ENCODE data around the gene IHH. TPM values are rescaled to one million over a fixed set of nuclear protein-coding genes. Genes with fewer than 3 reads are reported as not detected.

The IHH gene
- not detected for polyA plus RNA-seq (2013, experiment 1 of 2)
- polyA plus RNA-seq (2013, experiment 2 of 2) = not detected

DNA sequence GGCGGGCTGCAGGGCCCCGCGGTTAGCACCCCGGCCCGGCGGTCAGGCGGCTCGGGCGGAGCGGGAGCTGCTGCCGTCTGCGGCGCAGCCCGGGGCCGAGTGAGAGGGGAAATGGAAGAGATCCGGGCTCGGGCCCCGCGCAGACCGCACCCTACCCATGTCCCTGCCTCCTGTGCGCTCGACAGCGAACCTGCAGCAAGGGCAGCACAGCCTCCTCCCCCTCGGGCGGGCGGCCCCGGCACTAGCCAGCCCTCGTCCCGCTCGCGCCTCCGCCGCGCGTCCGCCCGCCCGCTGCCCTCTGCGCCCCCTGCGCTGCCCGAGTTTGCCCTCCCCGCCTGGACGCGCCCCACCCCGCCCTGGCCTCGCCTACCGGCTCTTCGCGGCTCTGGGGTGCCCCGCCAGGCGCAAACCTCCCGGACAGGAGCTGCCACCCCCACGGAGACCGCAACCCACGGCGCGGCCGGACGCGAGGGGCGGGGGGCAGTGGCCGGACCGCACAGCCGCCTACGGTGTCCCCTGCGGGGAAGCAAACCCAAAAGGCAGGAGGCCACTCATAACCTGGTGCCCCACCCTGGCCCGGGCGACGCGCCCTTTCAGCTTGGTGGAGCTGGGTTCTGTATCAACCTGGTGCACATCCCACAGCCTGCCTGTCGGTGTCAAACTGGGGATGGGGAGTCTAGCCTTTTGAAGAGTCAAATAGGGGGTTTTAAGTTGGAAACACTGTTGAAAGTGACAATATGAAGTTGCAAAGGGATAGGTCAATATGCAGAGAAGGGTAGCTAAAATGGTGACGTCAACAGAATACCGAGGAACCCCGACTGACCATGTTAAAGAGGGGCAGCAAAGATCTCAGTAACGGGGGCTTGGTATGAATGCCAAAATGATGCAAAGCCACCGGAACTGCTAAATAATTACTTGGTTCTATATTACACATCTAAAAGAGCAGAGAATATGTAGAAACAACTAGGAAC lies at the start of gene IHH:
Gene IHH, minus strand, starts transcription at position 101 of the 971 bp plus-strand sequence. CDS start 454 bp downstream, outside the sequence.
- WGBS = 2% methylated on average over 54 of the region's 76 CpGs
- H2BK5ac ChIP-seq (ENCODE audit: low read depth, low read length, poor library complexity, severe bottlenecking) = no peak within 1 kb of the TSS

DNA sequence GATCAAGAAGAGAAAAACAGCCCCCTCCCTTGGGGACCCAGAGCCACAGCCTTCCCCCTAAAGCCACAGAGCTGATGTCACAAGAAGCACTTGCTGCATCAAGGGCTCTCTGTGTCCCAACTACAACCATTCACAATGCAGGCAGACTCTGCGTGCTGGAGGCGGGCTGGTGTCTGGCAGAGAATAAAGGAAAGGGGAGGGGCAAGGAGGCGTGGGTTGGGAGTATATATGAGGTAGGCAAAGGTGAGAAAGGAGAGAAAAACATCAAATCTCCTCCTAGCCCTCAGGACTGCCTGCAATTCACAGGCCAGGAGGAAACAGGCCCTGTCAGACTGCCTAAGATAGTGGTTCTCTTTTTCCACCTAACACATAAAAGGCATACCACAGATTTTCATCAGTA lies 48.8 kb upstream of the IHH start:
- Histone ChIP-seq H2BK15ac (ENCODE audit: low read depth, poor library complexity, severe bottlenecking) (no peak overlapping the region), H3K14ac (ENCODE audit: low read length in 2 of 2) (no peak overlapping the region), H4K8ac (ENCODE audit: low read length) (no peak overlapping the region), H2BK120ac (ENCODE audit: low read depth, low read length) (no peak overlapping the region), H4K91ac (ENCODE audit: low read length) (no peak overlapping the region), H3K4me2 (ENCODE audit: low read length, poor library complexity, severe bottlenecking) (no peak overlapping the region), H2BK12ac (ENCODE audit: low read length in 2 of 2) (no peak overlapping the region), H3K4ac (ENCODE audit: low read depth in 1 of 2, low read length in 2 of 2) (no peak overlapping the region), H3K27me3 (ENCODE audit: control insufficient read depth in 1 of 2, insufficient read depth in 1 of 2, low read length in 2 of 2) (no peaks in the 10 kb centered on the region), H2AK5ac (ENCODE audit: low read length, severe bottlenecking) (no peak overlapping the region), H3K36me3 (ENCODE audit: control insufficient read depth in 1 of 2, insufficient read depth in 2 of 2, low read depth in 1 of 2, low read length in 2 of 2) (peaks cover 0 to 6% of the 10 kb centered on the region in 2 experiments), H3K4me1 (ENCODE audit: control insufficient read depth, insufficient read depth, low read depth, low read length) (no peaks in the 10 kb centered on the region), H3K79me1 (replicated peaks; ENCODE audit: low read length, poor library complexity, severe bottlenecking) (peaks cover 12% of the 10 kb centered on the region), H3K9me3 (ENCODE audit: control insufficient read depth, low read length) (no peaks in the 10 kb centered on the region), H2AFZ (ENCODE audit: low read depth, low read length) (no peak overlapping the region), H3K23ac (ENCODE audit: low read length in 2 of 2) (no peak overlapping the region), H2BK5ac (ENCODE audit: low read depth, low read length, poor library complexity, severe bottlenecking) (no peak overlapping the region), H3K18ac (ENCODE audit: low read depth in 1 of 2, low read length in 2 of 2) (no peak overlapping the region), H3K9ac (ENCODE audit: low read length) (no peak overlapping the region), H3K4me3 (ENCODE audit: insufficient read depth in 1 of 2, low read depth in 1 of 2, low read length in 2 of 2) (no peak overlapping the region), H3K27ac (ENCODE audit: low read length, poor library complexity, severe bottlenecking) (no peak overlapping the region)
- 60% methylated on average over 2 of the region's 3 CpGs for WGBS
- DNase-seq = no peak

More for the DNA sequence above, at the start of gene IHH:
- no peak within 1 kb of the TSS for H3K18ac ChIP-seq (ENCODE audit: low read depth in 1 of 2, low read length in 2 of 2)
- H3K36me3 ChIP-seq (ENCODE audit: control insufficient read depth in 1 of 2, insufficient read depth in 2 of 2, low read depth in 1 of 2, low read length in 2 of 2) = no peaks in the 10 kb centered on the region
- peak within 1 kb of the TSS in 1 of 2 experiments; percentile 61 for H3K23ac ChIP-seq (ENCODE audit: low read length in 2 of 2)
- H3K14ac ChIP-seq (ENCODE audit: low read length in 2 of 2) = peak within 1 kb of the TSS in 1 of 2 experiments; percentile 58
- peak within 1 kb of the TSS; percentile 67 for H3K4me2 ChIP-seq (ENCODE audit: low read length, poor library complexity, severe bottlenecking)
- H3K9me3 ChIP-seq (ENCODE audit: control insufficient read depth, low read length) = no peaks in the 10 kb centered on the region
- H3K4ac ChIP-seq (ENCODE audit: low read depth in 1 of 2, low read length in 2 of 2) = no peak within 1 kb of the TSS
- DNase-seq = no peak
- H3K4me1 ChIP-seq (ENCODE audit: control insufficient read depth, insufficient read depth, low read depth, low read length) = peaks cover 38% of the 10 kb centered on the region
- no peak within 1 kb of the TSS for H3K9ac ChIP-seq (ENCODE audit: low read length)
- no peak within 1 kb of the TSS for H3K27ac ChIP-seq (ENCODE audit: low read length, poor library complexity, severe bottlenecking)
- H3K27me3 ChIP-seq (ENCODE audit: control insufficient read depth in 1 of 2, insufficient read depth in 1 of 2, low read length in 2 of 2) = peaks cover 69 to 78% of the 10 kb centered on the region in 2 experiments
- no peak within 1 kb of the TSS for H4K91ac ChIP-seq (ENCODE audit: low read length)
- no peak within 1 kb of the TSS for H2BK15ac ChIP-seq (ENCODE audit: low read depth, poor library complexity, severe bottlenecking)
- H4K8ac ChIP-seq (ENCODE audit: low read length) = no peak within 1 kb of the TSS
- H2AFZ ChIP-seq (ENCODE audit: low read depth, low read length) = no peak within 1 kb of the TSS
- H2AK5ac ChIP-seq (ENCODE audit: low read length, severe bottlenecking) = no peak within 1 kb of the TSS
- no peak within 1 kb of the TSS for H2BK12ac ChIP-seq (ENCODE audit: low read length in 2 of 2)
- no peaks in the 10 kb centered on the region for H3K79me1 ChIP-seq (replicated peaks; ENCODE audit: low read length, poor library complexity, severe bottlenecking)
- H3K4me3 ChIP-seq (ENCODE audit: insufficient read depth in 1 of 2, low read depth in 1 of 2, low read length in 2 of 2) = no peak within 1 kb of the TSS
- no peak within 1 kb of the TSS for H2BK120ac ChIP-seq (ENCODE audit: low read depth, low read length)

DNA sequence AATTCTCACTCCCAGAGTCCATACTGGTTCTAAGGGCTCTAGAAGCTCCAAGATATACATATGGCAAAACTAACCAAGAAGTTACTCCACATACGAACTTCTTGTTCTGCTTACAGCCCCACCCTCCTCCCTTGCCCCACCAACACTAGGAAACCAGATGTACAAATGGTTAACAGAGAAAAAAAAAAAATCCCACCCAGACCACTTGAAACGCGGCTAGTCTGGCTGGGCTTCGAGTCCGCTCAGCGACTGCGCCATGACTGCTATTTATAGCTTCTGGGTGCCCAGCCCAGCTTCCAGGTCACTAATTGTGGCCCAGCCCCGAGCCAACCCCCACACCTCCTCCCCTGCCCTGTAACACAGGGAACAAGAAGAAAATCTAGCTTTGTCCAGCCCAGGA lies 47.0 kb upstream of the IHH start:
- 61% methylated on average over 8 of the region's 8 CpGs for WGBS
- Histone ChIP-seq H3K27ac (ENCODE audit: low read length, poor library complexity, severe bottlenecking) (no peak overlapping the region), H3K23ac (ENCODE audit: low read length in 2 of 2) (no peak overlapping the region), H3K27me3 (ENCODE audit: control insufficient read depth in 1 of 2, insufficient read depth in 1 of 2, low read length in 2 of 2) (no peaks in the 10 kb centered on the region), H2BK120ac (ENCODE audit: low read depth, low read length) (no peak overlapping the region), H2BK12ac (ENCODE audit: low read length in 2 of 2) (no peak overlapping the region), H3K4ac (ENCODE audit: low read depth in 1 of 2, low read length in 2 of 2) (no peak overlapping the region), H3K18ac (ENCODE audit: low read depth in 1 of 2, low read length in 2 of 2) (no peak overlapping the region), H3K36me3 (ENCODE audit: control insufficient read depth in 1 of 2, insufficient read depth in 2 of 2, low read depth in 1 of 2, low read length in 2 of 2) (no peaks in the 10 kb centered on the region), H2AFZ (ENCODE audit: low read depth, low read length) (no peak overlapping the region), H3K9me3 (ENCODE audit: control insufficient read depth, low read length) (no peaks in the 10 kb centered on the region), H3K79me1 (replicated peaks; ENCODE audit: low read length, poor library complexity, severe bottlenecking) (peaks cover 12% of the 10 kb centered on the region), H2BK15ac (ENCODE audit: low read depth, poor library complexity, severe bottlenecking) (no peak overlapping the region), H3K4me2 (ENCODE audit: low read length, poor library complexity, severe bottlenecking) (no peak overlapping the region), H3K14ac (ENCODE audit: low read length in 2 of 2) (no peak overlapping the region), H3K4me1 (ENCODE audit: control insufficient read depth, insufficient read depth, low read depth, low read length) (no peaks in the 10 kb centered on the region), H3K9ac (ENCODE audit: low read length) (no peak overlapping the region), H4K8ac (ENCODE audit: low read length) (no peak overlapping the region), H4K91ac (ENCODE audit: low read length) (no peak overlapping the region), H2BK5ac (ENCODE audit: low read depth, low read length, poor library complexity, severe bottlenecking) (no peak overlapping the region), H3K4me3 (ENCODE audit: insufficient read depth in 1 of 2, low read depth in 1 of 2, low read length in 2 of 2) (no peak overlapping the region), H2AK5ac (ENCODE audit: low read length, severe bottlenecking) (no peak overlapping the region)
- DNase-seq = no peak

DNA sequence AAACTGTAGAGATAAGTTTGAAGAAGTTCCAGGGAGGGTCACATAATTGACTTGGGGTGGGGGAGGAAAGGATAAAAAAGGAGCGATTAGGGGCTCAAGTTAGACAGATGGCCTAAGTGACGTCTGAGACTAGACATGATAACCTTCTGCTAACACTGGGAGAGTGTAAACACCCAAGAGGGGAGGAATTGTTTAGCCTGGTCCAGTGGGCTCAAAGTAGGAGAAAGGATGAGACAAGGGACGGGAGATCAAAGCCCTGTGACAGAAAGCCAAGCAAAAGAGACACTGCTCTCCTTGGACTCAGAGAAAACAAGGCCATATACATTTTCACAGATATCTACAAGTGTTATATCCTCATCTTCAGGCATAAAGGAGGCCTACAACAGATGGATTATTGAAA lies 45.5 kb upstream of the IHH start:
- Histone ChIP-seq H2BK120ac (ENCODE audit: low read depth, low read length) (no peak overlapping the region), H3K9ac (ENCODE audit: low read length) (no peak overlapping the region), H3K4ac (ENCODE audit: low read depth in 1 of 2, low read length in 2 of 2) (no peak overlapping the region), H3K18ac (ENCODE audit: low read depth in 1 of 2, low read length in 2 of 2) (no peak overlapping the region), H4K91ac (ENCODE audit: low read length) (no peak overlapping the region), H3K23ac (ENCODE audit: low read length in 2 of 2) (no peak overlapping the region), H2BK15ac (ENCODE audit: low read depth, poor library complexity, severe bottlenecking) (no peak overlapping the region), H3K27me3 (ENCODE audit: control insufficient read depth in 1 of 2, insufficient read depth in 1 of 2, low read length in 2 of 2) (no peaks in the 10 kb centered on the region), H3K4me2 (ENCODE audit: low read length, poor library complexity, severe bottlenecking) (no peak overlapping the region), H2BK5ac (ENCODE audit: low read depth, low read length, poor library complexity, severe bottlenecking) (no peak overlapping the region), H3K36me3 (ENCODE audit: control insufficient read depth in 1 of 2, insufficient read depth in 2 of 2, low read depth in 1 of 2, low read length in 2 of 2) (no peaks in the 10 kb centered on the region), H3K4me3 (ENCODE audit: insufficient read depth in 1 of 2, low read depth in 1 of 2, low read length in 2 of 2) (no peak overlapping the region), H3K79me1 (replicated peaks; ENCODE audit: low read length, poor library complexity, severe bottlenecking) (peaks cover 10% of the 10 kb centered on the region), H3K14ac (ENCODE audit: low read length in 2 of 2) (no peak overlapping the region), H2BK12ac (ENCODE audit: low read length in 2 of 2) (no peak overlapping the region), H2AFZ (ENCODE audit: low read depth, low read length) (no peak overlapping the region), H3K9me3 (ENCODE audit: control insufficient read depth, low read length) (no peaks in the 10 kb centered on the region), H2AK5ac (ENCODE audit: low read length, severe bottlenecking) (no peak overlapping the region), H3K4me1 (ENCODE audit: control insufficient read depth, insufficient read depth, low read depth, low read length) (no peaks in the 10 kb centered on the region), H3K27ac (ENCODE audit: low read length, poor library complexity, severe bottlenecking) (no peak overlapping the region), H4K8ac (ENCODE audit: low read length) (no peak overlapping the region)
- WGBS = 91% methylated on average over 3 of the region's 3 CpGs
- no peak for DNase-seq
